A673 (cell line): ENCODE data around the gene KIF17. TPM values are rescaled to one million over a fixed set of nuclear protein-coding genes. Genes with fewer than 3 reads are reported as not detected.

ENCODE experiments used
- BruUV-seq: library from RNA; stranded (reverse); fragments of 400-500 nt; replicated peaks from 2 replicates; lab custom pipeline; 2021; lab: Mats Ljungman, UMichigan
- CTCF ChIA-PET: fragments of 300-600 bp; sonication (Branson Sonifier 250); formaldehyde crosslinking; loops from one replicate; lab custom pipeline; 2022; ENCODE audit warnings: antibody characterized with exemption; lab: Charles Lee
- POLR2A ChIA-PET: fragments of 300-600 bp; sonication (Branson Sonifier 250); formaldehyde crosslinking; loops from one replicate; lab custom pipeline; 2022; ENCODE audit warnings: antibody characterized with exemption; ENCODE audit not compliant: low non-redundant PET; lab: Charles Lee
- DNase-seq: peaks from one replicate; pipeline ENCODE4 v3.0.0-alpha.2; 2015; ENCODE audit warnings: low spot score
- H3K27ac ChIP-seq: fragments of 200-600 bp; sonication (generic); 2 replicates; pipeline ENCODE4 v1.5.1; 2016; ENCODE audit warnings: mixed run types, low read depth, mild to moderate bottlenecking, mixed read lengths, antibody characterized with exemption, low read length; ENCODE audit not compliant: poor library complexity, severe bottlenecking
- H3K27me3 ChIP-seq: fragments of 200-600 bp; sonication (generic); replicated peaks from 2 replicates; pipeline ENCODE4 v1.6.1; 2017; ENCODE audit warnings: mixed run types, low read depth, mild to moderate bottlenecking, mixed read lengths, antibody characterized with exemption, low read length; ENCODE audit not compliant: insufficient read depth, poor library complexity
- H3K36me3 ChIP-seq: fragments of 200-600 bp; sonication (generic); 2 replicates; pipeline ENCODE4 v1.6.1; 2016; ENCODE audit warnings: mixed run types, mild to moderate bottlenecking, mixed read lengths, antibody characterized with exemption, low read length; ENCODE audit not compliant: insufficient read depth, poor library complexity, severe bottlenecking
- H3K4me1 ChIP-seq: fragments of 200-600 bp; sonication (generic); 2 replicates; pipeline ENCODE4 v1.6.1; 2017; ENCODE audit warnings: mixed run types, mild to moderate bottlenecking, mixed read lengths, antibody characterized with exemption, low read length; ENCODE audit not compliant: insufficient read depth, poor library complexity, severe bottlenecking
- H3K4me3 ChIP-seq: fragments of 200-600 bp; sonication (generic); 2 replicates; pipeline ENCODE4 v1.5.1; 2016; ENCODE audit warnings: low read depth, mixed run types, mild to moderate bottlenecking, mixed read lengths, low read length; ENCODE audit not compliant: poor library complexity, severe bottlenecking
- H3K9me3 ChIP-seq: fragments of 200-600 bp; sonication (generic); 2 replicates; pipeline ENCODE4 v1.6.1; 2016; ENCODE audit warnings: mixed run types, low read depth, mild to moderate bottlenecking, mixed read lengths, antibody characterized with exemption, low read length; ENCODE audit not compliant: poor library complexity, severe bottlenecking
- CTCF ChIP-seq: fragments of 300-800, 200-600 bp; sonication (generic); conservative IDR thresholded peaks from 2 replicates; pipeline ENCODE4 v1.5.1; 2017; ENCODE audit warnings: low read depth, mild to moderate bottlenecking, antibody characterized with exemption, low read length, moderate library complexity, mixed read lengths
- EZH2 ChIP-seq: fragments of 200-600 bp; sonication (generic); IDR thresholded peaks from 2 replicates; pipeline ENCODE4 v1.6.1; 2017; ENCODE audit warnings: borderline replicate concordance, low read depth, mild to moderate bottlenecking, mixed read lengths, antibody characterized with exemption, low read length; ENCODE audit not compliant: poor library complexity, severe bottlenecking
- intact Hi-C: fragments of 100-400 bp; cut with micrococcal nuclease; formaldehyde crosslinking; loops from one replicate; pipeline ENCODE4 v1.10.0; 2022; ENCODE audit not compliant: unreplicated experiment
- total RNA-seq: library from RNA; stranded (reverse); gene quantifications from 2 replicates; pipeline ENCODE4 v1.2.3, GENCODE V29; 2021

The KIF17 gene
- total RNA-seq, 1 experiment from 2014 or later: 0.71 TPM

GRCh38 chr1:20691872-20692271 lies 25.9 kb downstream of the KIF17 start:
- DNase-seq: no peak
- no peak for TF ChIP-seq CTCF
- TF ChIP-seq EZH2: no peak
- no peaks in the 10 kb centered on the region for H3K9me3 ChIP-seq
- POLR2A ChIA-PET: no interaction called here
- no peaks in the 10 kb centered on the region for H3K36me3 ChIP-seq
- BruUV-seq: no TSS peak
- CTCF ChIA-PET: interaction anchor here (0.6 kb wide), 1 partner anchor 85 kb away, joined by 3 read pairs; no protein-coding TSS in a partner anchor
- H3K27ac ChIP-seq: no peak overlapping the region
- peaks cover 5% of the 10 kb centered on the region for H3K4me1 ChIP-seq
- no peak overlapping the region for H3K4me3 ChIP-seq
- H3K27me3 ChIP-seq: no peaks in the 10 kb centered on the region
- intact Hi-C loops: no loop called here

- H3K4me3 ChIP-seq: no peak overlapping the region
- no peak for DNase-seq
- H3K9me3 ChIP-seq: no peaks in the 10 kb centered on the region
- no peaks in the 10 kb centered on the region for H3K36me3 ChIP-seq
- H3K27ac ChIP-seq: no peak overlapping the region
- TF ChIP-seq CTCF (no peak), EZH2 (no peak)
- CTCF ChIA-PET: no interaction called here
- no peaks in the 10 kb centered on the region for H3K4me1 ChIP-seq
- intact Hi-C loops: no loop called here
- no TSS peak for BruUV-seq
- POLR2A ChIA-PET: no interaction called here
- no peaks in the 10 kb centered on the region for H3K27me3 ChIP-seq
Observed at GRCh38 chr1:20689645-20690056, 28.2 kb downstream of the KIF17 start.

- BruUV-seq: no TSS peak
- CTCF ChIA-PET: no interaction called here
- intact Hi-C loops: no loop called here
- Histone ChIP-seq H3K27me3 (no peaks in the 10 kb centered on the region), H3K4me1 (no peaks in the 10 kb centered on the region), H3K36me3 (no peaks in the 10 kb centered on the region), H3K4me3 (no peak overlapping the region), H3K27ac (no peak overlapping the region), H3K9me3 (no peaks in the 10 kb centered on the region)
- POLR2A ChIA-PET: no interaction called here
- TF ChIP-seq EZH2 (no peak), CTCF (no peak)
- no peak for DNase-seq
Observed at GRCh38 chr1:20686883-20687725, 30.7 kb downstream of the KIF17 start.
